ENCODE measurements around the gene ARMC5.
A peak's percentile ranks its signal among the peaks of the same experiment; 100 is the strongest.
"Not testable (repeated sequence)": the region's sequence is repeated elsewhere in the genome, so short reads cannot be mapped to it uniquely, and the experiment has no call there.

The ARMC5 gene

GRCh38 chr16:31458844-31459686, at the start of gene ARMC5:
Gene ARMC5 (plus strand): TSS chr16:31459501. CDS start chr16:31459525, 24 bp downstream.
- DNase-seq, result peak; percentile 93 to 100

- no peak for DNase-seq
Measured at GRCh38 chr16:31410082-31410481, 49.2 kb upstream of the ARMC5 start.

GRCh38 chr16:31411024-31411844, 48.1 kb upstream of the ARMC5 start:
- no peak for DNase-seq

- DNase-seq, result no peak
Measured at GRCh38 chr16:31412750-31413149, 46.6 kb upstream of the ARMC5 start.

- no peak for DNase-seq
Measured at GRCh38 chr16:31413381-31413780, 45.9 kb upstream of the ARMC5 start.

GRCh38 chr16:31413943-31414342, 45.4 kb upstream of the ARMC5 start:
- no peak for DNase-seq

GRCh38 chr16:31414706-31415105, 44.6 kb upstream of the ARMC5 start:
- no peak for DNase-seq

- no peak for DNase-seq
Measured at GRCh38 chr16:31416371-31416770, 42.9 kb upstream of the ARMC5 start.

- not testable (repeated sequence) for DNase-seq
Measured at GRCh38 chr16:31417036-31417435, 42.3 kb upstream of the ARMC5 start.

GRCh38 chr16:31417916-31418315, 41.4 kb upstream of the ARMC5 start:
- DNase-seq, result no peak

- no peak for DNase-seq
Measured at GRCh38 chr16:31420037-31420436, 39.3 kb upstream of the ARMC5 start.

GRCh38 chr16:31421587-31421986, 37.7 kb upstream of the ARMC5 start:
- DNase-seq, result no peak

GRCh38 chr16:31423241-31423640, 36.1 kb upstream of the ARMC5 start:
- DNase-seq, result no peak

GRCh38 chr16:31423801-31424200, 35.5 kb upstream of the ARMC5 start:
- DNase-seq, result no peak

GRCh38 chr16:31427441-31428278, 31.6 kb upstream of the ARMC5 start:
- DNase-seq, result peak in 1 of 2 donors; percentile 30

GRCh38 chr16:31428279-31428597, 31.1 kb upstream of the ARMC5 start, which contains the start of gene COX6A2:
Gene COX6A2 (minus strand): TSS chr16:31428360. CDS start chr16:31428325, 35 bp downstream.
- DNase-seq, result no peak

- DNase-seq, result no peak
Measured at GRCh38 chr16:31428638-31429247, 30.6 kb upstream of the ARMC5 start.

- no peak for DNase-seq
Measured at GRCh38 chr16:31429314-31429713, 30.0 kb upstream of the ARMC5 start.

- DNase-seq, result no peak
Measured at GRCh38 chr16:31429796-31430195, 29.5 kb upstream of the ARMC5 start.

GRCh38 chr16:31430380-31431052, 28.8 kb upstream of the ARMC5 start:
- no peak for DNase-seq

- DNase-seq, result no peak
Measured at GRCh38 chr16:31435341-31436220, 23.7 kb upstream of the ARMC5 start.

Measured in bone marrow (tissue), 2 donors.